H9 (cell line): Measurements from ENCODE around the gene L3MBTL4. TPM values are rescaled to one million over a fixed set of nuclear protein-coding genes. Genes with fewer than 3 reads are reported as not detected.

ENCODE experiments used
- DNase-seq: peaks from one replicate; pipeline ENCODE4 v3.0.0-alpha.2; 2017
- H2AFZ ChIP-seq: one replicate; pipeline ENCODE4 v1.6.1; 2013; ENCODE audit warnings: mild to moderate bottlenecking, low read length, control low read depth, moderate library complexity
- H2AK5ac ChIP-seq: 2 replicates; pipeline ENCODE4 v1.6.1; 2013; ENCODE audit warnings: low read length, control low read depth, mixed read lengths; ENCODE audit not compliant: insufficient read length
- H2BK120ac ChIP-seq: one replicate; pipeline ENCODE4 v1.6.1; 2013; ENCODE audit warnings: low read depth, mild to moderate bottlenecking, low read length, control low read depth, inconsistent platforms; ENCODE audit not compliant: poor library complexity, severe bottlenecking
- H2BK12ac ChIP-seq: 2 replicates; pipeline ENCODE4 v1.6.1; 2013; ENCODE audit warnings: low read length, control low read depth, mixed read lengths, low read depth; ENCODE audit not compliant: insufficient read length
- H2BK15ac ChIP-seq: 2 replicates; pipeline ENCODE4 v1.6.1; 2013; ENCODE audit warnings: low read depth, low read length, control low read depth
- H2BK20ac ChIP-seq: one replicate; pipeline ENCODE4 v1.6.1; 2013; ENCODE audit warnings: low read depth, mild to moderate bottlenecking, low read length, control low read depth, inconsistent platforms; ENCODE audit not compliant: poor library complexity, severe bottlenecking
- H2BK5ac ChIP-seq: 2 replicates; pipeline ENCODE4 v1.6.1; 2013; ENCODE audit warnings: low read length, control low read depth, mixed read lengths; ENCODE audit not compliant: insufficient read length
- H3K14ac ChIP-seq: 2 replicates; pipeline ENCODE4 v1.6.1; 2013; ENCODE audit warnings: low read length, control low read depth; ENCODE audit not compliant: insufficient read depth
- H3K18ac ChIP-seq: 2 replicates; pipeline ENCODE4 v1.6.1; 2013; ENCODE audit warnings: low read depth, mild to moderate bottlenecking, mixed read lengths, low read length, control low read depth; ENCODE audit not compliant: insufficient read length
- H3K23ac ChIP-seq: 2 replicates; pipeline ENCODE4 v1.6.1; 2013; ENCODE audit warnings: low read length, control low read depth, mixed read lengths, low read depth; ENCODE audit not compliant: insufficient read length
- H3K23me2 ChIP-seq: 2 replicates; pipeline ENCODE4 v1.6.1; 2013; ENCODE audit warnings: low read depth, mild to moderate bottlenecking, mixed read lengths, low read length, control low read depth; ENCODE audit not compliant: insufficient read length, poor library complexity, severe bottlenecking
- H3K27ac ChIP-seq: 2 replicates; pipeline ENCODE4 v1.5.1; 2013; ENCODE audit warnings: low read length, control low read depth, mixed read lengths, low read depth; ENCODE audit not compliant: insufficient read length
- H3K27me3 ChIP-seq: 2 replicates; pipeline ENCODE4 v1.6.1; 2013; ENCODE audit warnings: low read length, control low read depth, inconsistent platforms; ENCODE audit not compliant: insufficient read depth
- H3K4ac ChIP-seq: 2 replicates; pipeline ENCODE4 v1.6.1; 2013; ENCODE audit warnings: low read depth, mild to moderate bottlenecking, control low read depth, inconsistent platforms, low read length, moderate library complexity
- H3K4me1 ChIP-seq: 2 replicates; pipeline ENCODE4 v1.6.1; 2013; ENCODE audit warnings: low read length, control low read depth, inconsistent platforms; ENCODE audit not compliant: insufficient read depth
- H3K4me2 ChIP-seq: 2 replicates; pipeline ENCODE4 v1.6.1; 2013; ENCODE audit warnings: low read length, control low read depth, mixed read lengths; ENCODE audit not compliant: insufficient read length, insufficient read depth
- H3K56ac ChIP-seq: 2 replicates; pipeline ENCODE4 v1.6.1; 2013; ENCODE audit warnings: low read depth, mild to moderate bottlenecking, mixed read lengths, low read length, control low read depth; ENCODE audit not compliant: insufficient read length
- H3K79me1 ChIP-seq: 2 replicates; pipeline ENCODE4 v1.6.1; 2013; ENCODE audit warnings: low read depth, mild to moderate bottlenecking, moderate library complexity, low read length, control low read depth, inconsistent platforms; ENCODE audit not compliant: insufficient read depth, poor library complexity, severe bottlenecking
- H3K79me2 ChIP-seq: 2 replicates; pipeline ENCODE4 v1.6.1; 2013; ENCODE audit warnings: low read length, control low read depth, inconsistent platforms; ENCODE audit not compliant: insufficient read depth
- H3K9ac ChIP-seq: 2 replicates; pipeline ENCODE4 v1.6.1; 2013; ENCODE audit warnings: low read length, control low read depth, mixed read lengths; ENCODE audit not compliant: insufficient read length; ENCODE audit errors: extremely low read depth
- H3K9me3 ChIP-seq: one replicate; pipeline ENCODE4 v1.6.1; 2013; ENCODE audit warnings: low read depth, low read length, inconsistent platforms; ENCODE audit not compliant: control insufficient read depth
- H3T11ph ChIP-seq: one replicate; pipeline ENCODE4 v1.6.1; 2013; ENCODE audit warnings: mild to moderate bottlenecking, low read length, control low read depth, inconsistent platforms
- H4K20me1 ChIP-seq: one replicate; pipeline ENCODE4 v1.6.1; 2013; ENCODE audit not compliant: control insufficient read depth, insufficient read length, insufficient read depth
- H4K5ac ChIP-seq: 2 replicates; pipeline ENCODE4 v1.6.1; 2013; ENCODE audit warnings: low read depth, mild to moderate bottlenecking, mixed read lengths, low read length, control low read depth; ENCODE audit not compliant: insufficient read length
- H4K8ac ChIP-seq: replicated peaks from 2 replicates; pipeline ENCODE4 v1.6.1; 2013; ENCODE audit warnings: low read length, control low read depth, mixed read lengths, low read depth; ENCODE audit not compliant: insufficient read length
- H4K91ac ChIP-seq: 2 replicates; pipeline ENCODE4 v1.6.1; 2013; ENCODE audit warnings: low read depth, mild to moderate bottlenecking, moderate library complexity, mixed read lengths, low read length, control low read depth; ENCODE audit not compliant: insufficient read length
- H3K27ac Mint-ChIP-seq, 3 experiments: 2 replicates in 2 of 3; 3 replicates in 1 of 3; pipeline ENCODE4 v1.8.0; 2020 to 2021; ENCODE audit warnings: mixed read lengths in 3 of 3, mild to moderate bottlenecking in 1 of 3, moderate library complexity in 1 of 3
- H3K27me3 Mint-ChIP-seq: 2 replicates; pipeline ENCODE4 v1.8.0; 2021; ENCODE audit warnings: low read depth, mild to moderate bottlenecking, moderate library complexity, mixed read lengths
- H3K36me3 Mint-ChIP-seq, 3 experiments: 2 replicates in 2 of 3; 3 replicates in 1 of 3; pipeline ENCODE4 v1.8.0; 2020 to 2021; ENCODE audit warnings: low read depth in 3 of 3, mixed read lengths in 3 of 3; ENCODE audit not compliant: insufficient read depth in 1 of 3
- H3K4me1 Mint-ChIP-seq, 2 experiments: 2 replicates each; pipeline ENCODE4 v1.8.0; 2020; ENCODE audit warnings: mixed read lengths in 2 of 2
- H3K4me3 Mint-ChIP-seq, 2 experiments: 2 replicates in 1 of 2; 3 replicates in 1 of 2; pipeline ENCODE4 v1.8.0; 2020 to 2021; ENCODE audit warnings: mild to moderate bottlenecking in 2 of 2, mixed read lengths in 2 of 2, moderate library complexity in 1 of 2
- H3K9me3 Mint-ChIP-seq, 2 experiments: 2 replicates in 1 of 2; 3 replicates in 1 of 2; pipeline ENCODE4 v1.8.0; 2020; ENCODE audit warnings: mild to moderate bottlenecking in 2 of 2, mixed read lengths in 2 of 2, moderate library complexity in 1 of 2
- total RNA-seq: library from RNA; stranded (reverse); gene quantifications from 2 replicates; pipeline ENCODE4 v1.2.1, GENCODE V29; 2021
- TF ChIP-seq, protein P1 (sequence below): fragments of 200-600 bp; sonication (generic); conservative IDR thresholded peaks from 3 replicates; pipeline ENCODE4 v1.8.0; 2021; ENCODE audit warnings: antibody characterized with exemption, mild to moderate bottlenecking

Gene L3MBTL4
- total RNA-seq, 1 experiment from 2014 or later: 1.9 TPM

DNA sequence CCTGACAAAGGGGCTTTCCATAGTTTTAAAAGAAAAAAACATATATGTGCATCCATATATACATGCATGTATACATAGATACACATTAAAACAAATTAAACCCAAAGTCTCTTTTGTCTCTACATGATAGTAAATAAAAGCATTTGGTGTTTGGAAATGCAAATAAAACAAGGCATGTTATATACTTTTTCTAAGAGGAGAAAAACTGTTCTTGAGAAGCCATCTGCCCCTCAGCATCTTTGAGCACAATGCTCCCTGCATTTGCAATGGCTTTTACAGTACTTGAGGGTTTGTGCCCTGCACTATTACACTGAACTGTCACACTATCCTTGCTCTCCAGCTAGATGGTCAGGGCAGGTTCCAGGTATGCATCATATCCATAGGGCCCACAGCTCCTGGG, 210.2 kb downstream of the L3MBTL4 start:
- H3K27ac Mint-ChIP-seq: no peak overlapping the region
- no peak overlapping the region for H2BK5ac ChIP-seq
- H4K5ac ChIP-seq: no peak overlapping the region
- H3K18ac ChIP-seq: no peak overlapping the region
- H3K4ac ChIP-seq: no peak overlapping the region
- H2AFZ ChIP-seq: no peak overlapping the region
- no peaks in the 10 kb centered on the region for H3K27me3 Mint-ChIP-seq
- TF ChIP-seq, protein P1, sequence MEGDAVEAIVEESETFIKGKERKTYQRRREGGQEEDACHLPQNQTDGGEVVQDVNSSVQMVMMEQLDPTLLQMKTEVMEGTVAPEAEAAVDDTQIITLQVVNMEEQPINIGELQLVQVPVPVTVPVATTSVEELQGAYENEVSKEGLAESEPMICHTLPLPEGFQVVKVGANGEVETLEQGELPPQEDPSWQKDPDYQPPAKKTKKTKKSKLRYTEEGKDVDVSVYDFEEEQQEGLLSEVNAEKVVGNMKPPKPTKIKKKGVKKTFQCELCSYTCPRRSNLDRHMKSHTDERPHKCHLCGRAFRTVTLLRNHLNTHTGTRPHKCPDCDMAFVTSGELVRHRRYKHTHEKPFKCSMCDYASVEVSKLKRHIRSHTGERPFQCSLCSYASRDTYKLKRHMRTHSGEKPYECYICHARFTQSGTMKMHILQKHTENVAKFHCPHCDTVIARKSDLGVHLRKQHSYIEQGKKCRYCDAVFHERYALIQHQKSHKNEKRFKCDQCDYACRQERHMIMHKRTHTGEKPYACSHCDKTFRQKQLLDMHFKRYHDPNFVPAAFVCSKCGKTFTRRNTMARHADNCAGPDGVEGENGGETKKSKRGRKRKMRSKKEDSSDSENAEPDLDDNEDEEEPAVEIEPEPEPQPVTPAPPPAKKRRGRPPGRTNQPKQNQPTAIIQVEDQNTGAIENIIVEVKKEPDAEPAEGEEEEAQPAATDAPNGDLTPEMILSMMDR: no peak
- H2BK15ac ChIP-seq: no peak overlapping the region
- H3K4me1 Mint-ChIP-seq: peaks cover 0 to 6% of the 10 kb centered on the region in 2 experiments; a peak in 2 of 4 replicates
- no peaks in the 10 kb centered on the region for H3K79me1 ChIP-seq
- no peak overlapping the region for H3K14ac ChIP-seq
- no peak overlapping the region for H2BK120ac ChIP-seq
- H4K20me1 ChIP-seq: no peaks in the 10 kb centered on the region
- no peak overlapping the region for H3K27ac ChIP-seq
- H4K91ac ChIP-seq: no peak overlapping the region
- H2AK5ac ChIP-seq: no peak overlapping the region
- H3K9me3 Mint-ChIP-seq: no peaks in the 10 kb centered on the region
- no peak overlapping the region for H3K23ac ChIP-seq
- no peaks in the 10 kb centered on the region for H3K27me3 ChIP-seq
- no peak overlapping the region for H3K9ac ChIP-seq
- no peak overlapping the region for H3K56ac ChIP-seq
- no peak overlapping the region for H4K8ac ChIP-seq
- no peaks in the 10 kb centered on the region for H3K79me2 ChIP-seq
- no peaks in the 10 kb centered on the region for H3K36me3 Mint-ChIP-seq
- no peak overlapping the region for H2BK12ac ChIP-seq
- no peaks in the 10 kb centered on the region for H3K9me3 ChIP-seq
- H2BK20ac ChIP-seq: no peak overlapping the region
- H3T11ph ChIP-seq: no peak overlapping the region
- no peaks in the 10 kb centered on the region for H3K23me2 ChIP-seq
- no peak overlapping the region for H3K4me3 Mint-ChIP-seq
- DNase-seq: no peak
- H3K4me1 ChIP-seq: no peaks in the 10 kb centered on the region; the same call in 1 of the 2 replicates
- no peak overlapping the region for H3K4me2 ChIP-seq
